ENCODE measurements around the gene VPS35L.
"Not testable (repeated sequence)": the region's sequence is repeated elsewhere in the genome, so short reads cannot be mapped to it uniquely, and the experiment has no call there.

VPS35L gene

DNA sequence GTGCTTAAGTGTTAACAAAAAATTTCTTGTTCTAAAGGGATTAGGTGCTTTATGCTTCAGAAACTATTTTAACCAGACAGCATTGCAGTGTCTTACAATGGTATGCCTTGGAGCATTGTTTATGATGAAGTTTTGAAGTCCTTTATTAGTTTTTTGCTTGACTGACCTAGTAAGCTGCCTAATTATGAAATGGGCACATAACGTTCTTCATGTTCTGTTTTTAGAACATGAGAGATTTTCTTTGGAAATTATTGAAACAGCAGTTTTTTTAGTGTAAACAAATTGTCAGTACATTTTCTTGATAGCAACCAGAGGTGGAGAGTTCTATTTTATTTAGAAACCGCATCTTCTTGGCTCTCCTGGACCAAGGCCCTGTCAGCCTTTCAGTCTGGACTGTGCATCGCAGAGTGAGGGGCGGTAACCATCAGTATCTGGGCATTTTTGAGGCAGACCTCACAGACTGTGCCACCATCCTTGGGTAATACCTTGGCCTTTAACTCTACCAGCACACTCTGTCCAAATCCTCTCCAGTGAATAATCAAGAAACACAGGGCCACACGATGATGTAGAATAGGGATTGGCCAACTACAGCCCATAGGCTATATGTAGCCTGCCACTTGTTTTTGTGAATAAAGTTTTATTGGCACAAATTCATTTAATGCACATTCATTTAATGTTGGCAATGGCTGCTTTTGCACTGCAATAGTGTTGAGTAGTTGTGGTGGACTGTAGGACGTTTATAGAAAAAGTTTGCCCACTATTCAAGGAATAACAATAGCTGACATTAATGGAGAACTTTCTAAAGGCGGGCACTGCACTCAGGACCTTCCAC is 81.1 kb downstream of the VPS35L start:
- in situ Hi-C loops (cut with MboI; ENCODE audit: low sequenced_read_pairs), result no loop called here

DNA sequence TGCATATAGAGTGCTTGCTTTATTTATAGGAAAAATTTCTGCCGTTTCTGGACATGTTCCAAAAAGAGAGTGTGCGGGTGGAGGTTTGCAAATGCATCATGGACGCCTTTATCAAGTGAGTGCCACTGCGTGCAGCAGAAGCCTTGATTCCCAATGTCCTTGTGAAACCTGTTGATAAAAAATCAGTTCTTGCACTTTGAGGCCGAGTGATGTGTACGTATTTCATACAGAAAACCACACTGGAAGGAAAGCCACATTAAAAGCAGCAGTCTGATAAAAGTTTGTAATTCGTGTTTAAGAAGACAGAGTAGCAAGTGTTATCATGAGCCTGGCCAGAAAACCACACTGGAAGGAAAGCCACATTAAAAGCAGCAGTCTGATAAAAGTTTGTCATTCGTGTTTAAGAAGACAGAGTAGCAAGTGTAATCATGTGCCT is 84.5 kb downstream of the VPS35L start:
- in situ Hi-C loops (cut with MboI; ENCODE audit: low sequenced_read_pairs), result no loop called here

DNA sequence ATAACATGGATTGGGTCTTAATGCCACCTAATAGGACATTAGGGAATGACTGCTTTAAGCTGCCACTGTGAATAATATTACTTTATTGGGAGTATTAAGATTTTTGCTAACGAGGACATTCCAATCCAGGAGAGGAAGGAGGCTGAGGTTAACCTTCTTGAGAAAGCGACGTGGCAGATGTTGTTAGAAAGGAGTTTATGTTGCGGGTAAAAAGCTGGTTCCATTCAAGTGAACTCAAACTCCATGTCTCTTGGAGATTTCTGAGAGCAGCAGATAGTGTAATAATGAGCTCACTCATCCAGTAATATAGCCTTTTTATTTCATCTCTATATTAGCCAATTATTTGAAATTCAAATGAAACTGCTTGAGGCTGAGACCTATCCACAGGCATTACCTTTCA is 87.0 kb downstream of the VPS35L start:
- in situ Hi-C loops (cut with MboI; ENCODE audit: low sequenced_read_pairs), result no loop called here

DNA sequence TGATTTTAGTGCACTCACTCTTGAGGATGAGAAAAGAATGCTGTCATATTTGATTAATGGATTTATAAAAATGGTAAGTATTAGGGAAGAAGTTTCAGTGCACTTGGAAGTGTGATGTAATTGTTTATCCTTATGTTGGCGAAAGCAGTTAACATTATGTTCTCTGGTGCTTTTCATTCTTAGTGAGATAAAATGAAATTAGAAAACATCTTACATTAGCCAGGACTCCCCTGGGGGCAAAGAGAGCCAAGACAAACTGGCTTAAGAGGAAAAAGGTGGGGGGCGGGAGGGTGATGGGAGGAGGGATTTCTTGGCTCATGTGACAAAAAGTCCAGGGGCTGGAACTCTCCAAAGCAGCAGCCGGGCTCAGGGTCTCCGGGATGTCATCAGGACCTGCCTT is 89.4 kb downstream of the VPS35L start:
- in situ Hi-C loops (cut with MboI; ENCODE audit: low sequenced_read_pairs), result no loop called here

DNA sequence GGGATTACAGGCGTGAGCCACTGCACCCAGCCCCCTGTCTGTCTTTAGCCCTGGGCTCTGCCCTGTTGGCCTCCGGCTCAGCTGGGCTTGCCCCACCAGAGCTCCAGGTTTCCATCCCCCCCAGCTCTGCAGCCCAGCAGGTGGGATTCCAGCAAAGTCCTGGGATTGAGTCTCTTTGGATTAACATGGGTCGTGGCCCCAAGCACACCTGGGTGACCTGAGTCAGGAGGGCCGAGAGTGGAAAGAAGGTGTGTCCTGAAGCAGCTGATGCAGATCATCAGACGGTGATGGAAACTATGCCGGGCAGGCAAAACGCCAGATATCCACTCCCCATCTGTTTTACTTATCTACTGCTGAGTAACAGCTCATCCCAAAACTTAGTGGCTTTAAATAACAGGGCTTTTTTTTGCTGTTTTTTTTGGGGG is 90.1 kb downstream of the VPS35L start:
- in situ Hi-C loops (cut with MboI; ENCODE audit: low sequenced_read_pairs), result no loop called here

DNA sequence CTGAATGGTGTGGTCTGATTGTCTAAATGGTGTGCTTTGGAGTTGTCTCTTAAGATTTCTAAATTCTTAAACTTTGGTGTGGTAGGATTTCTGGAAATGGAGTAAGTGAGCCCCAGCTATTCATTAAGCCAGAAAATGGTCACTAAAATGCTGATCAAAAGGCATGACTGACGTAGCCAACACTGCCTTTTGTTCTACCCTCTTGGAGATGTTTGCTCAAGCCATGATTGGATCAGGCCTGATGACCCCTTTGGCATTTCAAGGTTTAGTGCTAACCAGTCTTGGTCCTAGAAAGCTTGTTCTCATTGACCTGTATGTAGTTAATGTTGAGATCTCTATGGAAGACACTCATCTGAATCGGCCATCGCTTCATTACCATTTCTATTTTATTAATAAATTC is 94.5 kb downstream of the VPS35L start:
- in situ Hi-C loops (cut with MboI; ENCODE audit: low sequenced_read_pairs), result no loop called here

DNA sequence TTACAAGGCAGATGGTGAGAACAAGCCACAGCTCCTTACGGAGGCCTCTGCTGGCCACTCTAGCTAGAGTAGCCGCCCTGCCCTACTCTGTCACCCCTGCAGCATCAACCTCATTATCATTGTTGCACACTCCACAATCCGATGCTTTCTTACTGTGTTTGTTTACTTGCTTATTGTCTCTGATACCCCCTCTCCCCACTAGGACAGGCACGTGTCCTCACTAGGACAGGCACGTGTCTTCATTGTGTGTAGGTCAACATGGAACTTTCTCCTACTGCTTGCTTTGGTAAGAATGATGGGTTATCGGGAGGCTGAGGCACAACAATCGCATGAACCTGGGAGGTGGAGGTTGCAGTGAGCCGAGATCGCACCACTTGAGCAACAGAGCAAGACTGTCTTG is 98.6 kb downstream of the VPS35L start:
- in situ Hi-C loops (cut with MboI; ENCODE audit: low sequenced_read_pairs), result no loop called here

DNA sequence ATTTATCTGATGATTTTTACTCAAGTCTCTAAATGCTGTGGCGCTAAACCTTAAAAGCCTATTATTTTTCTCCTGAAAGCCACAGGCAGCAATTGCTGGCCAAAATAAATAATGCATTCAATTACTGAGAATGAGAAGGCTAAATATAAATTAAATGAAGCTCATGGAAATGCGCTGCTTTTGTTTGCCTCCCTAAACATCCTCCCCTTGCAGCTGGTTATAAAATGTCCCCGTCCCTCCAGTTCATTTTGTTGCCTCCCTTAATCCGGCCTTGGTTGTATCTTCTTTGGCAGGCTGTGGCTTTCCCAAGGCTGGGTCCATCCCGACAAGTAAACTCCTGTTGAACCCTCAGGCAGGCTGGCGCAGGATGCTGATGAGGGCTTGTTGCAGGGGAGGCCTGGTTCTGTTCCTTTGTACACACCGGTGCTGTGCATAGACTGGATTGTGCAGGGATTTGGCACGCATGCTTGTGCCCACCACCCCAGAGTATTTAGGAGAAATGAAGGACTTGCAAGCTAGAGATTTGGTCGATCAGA is 99.8 kb downstream of the VPS35L start:
- in situ Hi-C loops (cut with MboI; ENCODE audit: low sequenced_read_pairs), result no loop called here

DNA sequence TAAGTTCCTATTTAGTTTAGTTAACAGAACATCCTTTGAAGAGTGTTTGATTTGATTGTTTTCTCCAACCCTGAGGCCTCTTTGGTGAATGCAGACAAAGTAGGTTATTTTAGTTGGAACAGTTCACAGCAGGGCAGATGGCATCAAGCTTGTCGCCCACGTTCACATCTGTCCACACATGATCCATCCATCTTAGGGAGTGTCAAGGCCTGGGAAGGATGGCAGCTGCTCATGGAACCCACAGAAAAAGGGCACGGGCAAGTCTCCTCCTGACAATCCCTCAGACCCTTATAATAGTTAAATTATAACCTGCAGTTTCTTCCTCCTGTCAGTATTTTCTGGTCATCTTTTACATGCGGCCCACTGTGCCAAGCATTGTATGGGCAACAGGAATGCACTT is 102.3 kb downstream of the VPS35L start:
- in situ Hi-C loops (cut with MboI; ENCODE audit: low sequenced_read_pairs), result no loop called here

DNA sequence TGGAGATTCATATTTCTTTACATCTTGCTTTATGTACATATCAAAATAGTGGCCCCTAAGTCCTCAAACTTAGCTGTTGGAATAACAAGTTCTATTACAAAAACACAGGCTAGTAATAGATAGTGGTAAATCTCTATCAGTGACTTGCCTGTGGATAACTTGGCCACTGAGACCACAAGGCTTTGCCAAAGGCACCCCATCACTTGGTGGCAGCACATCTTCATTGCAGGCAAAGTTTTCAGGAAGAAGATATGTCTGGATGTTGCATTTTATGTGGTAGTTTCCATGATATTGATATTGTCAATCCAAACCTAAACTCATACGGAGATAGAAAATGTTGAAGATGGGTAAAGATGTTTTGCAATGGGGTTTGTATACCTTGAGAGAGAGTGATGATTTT is 104.1 kb downstream of the VPS35L start:
- in situ Hi-C loops (cut with MboI; ENCODE audit: low sequenced_read_pairs), result no loop called here

DNA sequence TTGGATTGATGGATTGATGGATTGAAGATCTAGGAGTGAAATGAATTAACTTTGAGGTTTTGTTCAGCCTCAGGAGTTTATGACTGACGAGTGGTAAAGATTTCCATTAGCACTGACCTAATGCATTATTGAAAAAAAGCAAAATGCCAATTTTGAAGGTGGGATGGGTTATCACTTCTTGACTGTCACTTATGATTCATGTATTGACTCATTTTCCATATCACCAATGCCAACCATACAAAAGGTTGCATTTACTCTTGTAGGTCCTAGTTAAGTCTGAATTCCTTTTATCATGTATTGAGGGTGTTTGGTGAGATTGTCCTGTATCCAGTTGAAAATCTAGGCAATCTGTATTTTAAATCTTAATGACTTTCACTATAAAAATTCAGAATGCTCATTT is 104.9 kb downstream of the VPS35L start:
- in situ Hi-C loops (cut with MboI; ENCODE audit: low sequenced_read_pairs), result no loop called here

DNA sequence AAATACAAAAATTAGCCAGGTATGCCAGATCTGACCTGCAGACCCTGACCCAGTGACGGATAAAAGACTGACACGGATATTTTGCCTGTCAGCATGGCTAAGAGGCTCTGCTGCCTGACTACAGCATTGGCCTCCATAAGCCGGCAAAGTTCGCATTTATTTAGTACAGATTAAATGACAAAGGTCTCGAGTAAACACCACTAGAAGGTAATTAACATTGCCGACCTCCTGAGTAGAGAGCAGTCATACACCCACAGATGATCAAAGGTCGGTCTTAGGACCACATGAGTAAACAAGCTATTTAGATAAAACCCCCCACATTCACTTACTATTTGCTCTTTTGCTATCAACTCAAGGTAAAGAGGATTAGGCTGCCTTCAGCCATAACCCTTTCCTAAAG is 106.8 kb downstream of the VPS35L start:
- in situ Hi-C loops (cut with MboI; ENCODE audit: low sequenced_read_pairs), result no loop called here

DNA sequence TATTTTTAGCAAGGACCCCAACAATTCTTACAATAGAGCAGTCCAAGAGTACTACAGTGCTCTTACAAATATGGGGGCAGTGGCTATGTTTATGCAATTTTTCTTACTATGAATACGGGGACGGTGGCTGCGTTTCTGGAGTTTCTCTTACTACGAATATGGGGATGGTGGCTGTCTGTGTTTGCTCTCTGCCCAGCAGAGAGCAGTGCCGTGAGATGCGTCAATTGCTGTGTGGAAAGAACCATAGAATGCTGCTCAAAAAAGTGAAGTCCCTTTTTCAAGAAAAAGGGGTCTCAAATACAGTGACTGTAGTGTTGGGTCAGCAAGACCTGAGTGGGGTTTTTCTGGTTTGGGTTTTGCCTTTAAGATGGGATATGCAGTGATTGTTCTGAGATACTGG is 108.7 kb downstream of the VPS35L start:
- in situ Hi-C loops (cut with MboI; ENCODE audit: low sequenced_read_pairs), result no loop called here

DNA sequence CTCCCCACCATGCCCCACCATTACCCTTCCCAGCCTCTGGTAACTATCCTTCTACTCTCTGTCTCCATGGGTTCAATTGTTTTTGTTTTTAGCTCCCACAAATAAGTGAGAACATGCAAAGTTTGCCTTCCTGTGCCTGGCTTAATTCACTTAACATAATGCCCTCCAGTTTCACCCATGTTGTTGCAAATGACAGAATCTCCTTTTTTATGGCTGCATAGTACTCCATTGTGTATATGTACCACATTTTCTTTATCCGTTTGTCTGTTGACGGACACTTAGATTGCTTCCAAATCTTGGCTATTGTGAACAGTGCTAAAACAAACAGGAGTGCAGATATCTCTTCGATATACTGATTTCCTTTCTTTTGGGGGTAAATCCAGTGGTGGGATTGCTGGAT is 109.8 kb downstream of the VPS35L start:
- in situ Hi-C loops (cut with MboI; ENCODE audit: low sequenced_read_pairs), result not testable (repeated sequence)

DNA sequence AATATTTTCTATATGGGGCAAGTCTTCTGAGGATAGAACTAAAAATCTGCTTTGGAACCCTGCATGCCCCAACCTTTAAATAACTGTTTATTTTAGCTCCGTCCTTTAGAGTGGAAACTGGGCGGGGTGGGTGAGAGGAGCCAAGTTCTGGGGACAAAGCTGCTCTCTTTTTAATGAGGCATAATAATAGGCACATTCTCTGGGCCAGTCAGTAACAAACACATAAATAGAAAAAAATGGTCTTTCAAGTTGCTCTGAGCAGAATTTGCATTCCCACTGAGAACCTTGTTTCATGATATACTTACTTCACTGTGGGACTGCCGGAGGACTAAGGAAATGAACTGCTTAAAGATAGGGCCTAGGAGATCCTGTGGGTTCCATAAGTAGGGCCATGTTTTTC is 111.0 kb downstream of the VPS35L start:
- in situ Hi-C loops (cut with MboI; ENCODE audit: low sequenced_read_pairs), result no loop called here

DNA sequence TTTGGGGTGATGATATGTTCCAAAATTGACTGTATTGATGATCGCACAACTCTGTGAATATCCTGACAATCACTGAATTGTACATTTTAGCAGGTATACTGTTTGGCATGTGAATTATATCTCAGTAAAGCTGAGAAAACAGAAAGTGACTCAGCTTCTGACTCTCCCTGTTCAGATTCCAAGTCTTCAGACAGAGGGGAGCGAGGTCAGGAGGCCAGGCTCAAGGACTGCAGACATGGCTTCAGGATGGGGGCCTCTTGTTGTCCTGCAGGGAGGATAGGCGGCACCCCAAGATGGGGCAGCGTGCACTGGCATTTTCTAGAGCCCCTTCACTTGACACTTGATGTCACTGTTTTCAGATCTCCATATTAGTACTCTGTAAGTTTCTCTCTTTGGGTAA is 116.9 kb downstream of the VPS35L start:
- in situ Hi-C loops (cut with MboI; ENCODE audit: low sequenced_read_pairs), result no loop called here

DNA sequence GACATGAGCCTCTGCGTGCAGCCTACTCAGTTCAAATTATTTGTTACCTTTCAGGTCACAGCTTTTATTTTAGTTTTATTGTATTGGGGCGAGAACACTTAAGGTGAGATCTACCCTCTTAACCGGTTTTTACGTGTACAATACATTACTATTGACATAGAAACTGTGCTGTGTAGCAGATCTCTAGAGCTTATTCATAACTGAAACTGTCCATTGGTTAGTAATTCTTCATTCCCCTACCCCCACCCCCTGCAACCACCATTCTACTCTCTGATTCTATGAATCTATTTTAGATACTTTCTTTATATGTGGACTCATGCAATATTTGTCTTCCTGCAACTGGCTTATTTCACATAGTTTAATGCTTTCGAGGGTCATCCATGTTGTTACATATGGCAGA is 119.0 kb downstream of the VPS35L start:
- in situ Hi-C loops (cut with MboI; ENCODE audit: low sequenced_read_pairs), result no loop called here

DNA sequence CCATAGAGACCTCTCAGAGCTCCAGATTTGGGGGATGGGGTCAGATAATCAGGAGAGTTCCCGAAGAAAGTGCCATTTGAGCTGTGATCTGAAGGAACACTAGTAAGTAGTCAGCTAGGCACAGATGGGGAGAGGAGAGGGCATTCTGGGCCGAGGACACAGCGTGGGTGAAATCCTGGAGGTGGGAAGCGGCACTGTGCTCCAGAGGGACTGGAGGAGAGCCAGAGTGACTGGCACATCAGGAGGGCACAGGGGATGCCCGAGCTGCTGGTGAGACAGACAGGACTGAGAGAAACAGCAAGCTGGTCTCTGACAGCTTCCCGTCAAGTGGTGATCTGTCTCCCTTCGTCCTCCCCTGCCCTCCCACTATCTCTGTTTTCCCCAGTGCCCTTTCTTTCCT is 121.9 kb downstream of the VPS35L start:
- in situ Hi-C loops (cut with MboI; ENCODE audit: low sequenced_read_pairs), result no loop called here

DNA sequence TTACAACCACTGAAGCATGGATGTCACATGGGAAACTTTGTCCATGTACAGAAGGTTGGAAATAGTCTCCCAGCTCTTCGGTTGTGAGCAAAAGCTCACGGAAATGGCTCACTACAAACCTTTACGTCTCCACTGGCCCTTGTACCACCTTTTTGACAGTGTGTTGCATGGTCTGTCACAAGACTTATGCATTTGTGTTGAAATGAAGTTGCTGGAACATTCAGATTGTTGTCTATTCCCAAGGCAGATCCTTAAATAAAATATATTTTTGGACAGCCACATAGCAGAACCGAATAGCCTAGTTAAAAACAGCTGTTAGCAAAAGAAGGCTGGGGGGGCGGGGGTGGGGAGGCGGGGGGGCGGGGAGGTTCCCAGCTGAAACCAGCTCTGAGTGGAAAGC is 123.3 kb downstream of the VPS35L start:
- in situ Hi-C loops (cut with MboI; ENCODE audit: low sequenced_read_pairs), result no loop called here

DNA sequence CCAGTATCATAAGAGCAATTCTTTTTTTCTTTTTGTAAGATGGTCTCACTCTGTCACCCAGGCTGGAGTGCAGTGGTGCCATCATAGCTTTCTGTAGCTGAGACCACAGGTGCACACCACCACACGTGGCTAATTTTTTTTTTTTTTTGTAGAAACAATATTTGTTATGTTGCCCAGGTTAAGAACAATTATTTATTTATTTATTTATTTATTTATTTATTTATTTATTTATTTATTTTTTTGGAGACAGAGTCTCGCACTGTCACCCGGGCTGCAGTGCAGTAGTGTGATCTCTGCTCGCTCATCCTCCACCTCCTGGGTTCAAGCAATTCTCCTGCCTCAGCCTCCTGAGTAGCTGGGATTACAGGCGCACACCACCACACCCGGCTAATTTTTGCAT is 123.8 kb downstream of the VPS35L start:
- in situ Hi-C loops (cut with MboI; ENCODE audit: low sequenced_read_pairs), result not testable (repeated sequence)

DNA sequence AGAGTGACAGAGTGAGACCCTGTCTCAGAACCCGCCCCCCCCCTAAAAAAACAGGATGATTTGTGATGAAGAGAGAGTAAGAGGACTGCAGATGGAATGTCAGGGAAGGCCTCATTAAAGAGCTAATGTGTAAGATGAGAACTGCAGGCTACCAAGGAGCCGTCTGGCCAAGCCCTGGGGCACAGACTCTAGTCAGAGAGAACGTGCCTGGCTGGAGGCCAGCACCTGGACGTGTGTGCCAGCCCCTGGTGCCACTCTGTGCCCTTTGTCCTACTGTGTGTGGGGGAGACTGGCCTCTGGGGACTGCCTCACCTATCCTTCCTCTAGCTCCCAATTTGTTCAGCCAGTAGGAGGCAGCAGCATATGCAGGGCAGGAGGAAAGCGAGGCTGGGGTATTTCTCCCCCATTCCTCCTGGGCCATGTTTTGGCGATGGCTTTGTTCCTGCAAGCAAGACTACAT is 125.4 kb downstream of the VPS35L start:
- in situ Hi-C loops (cut with MboI; ENCODE audit: low sequenced_read_pairs), result no loop called here

DNA sequence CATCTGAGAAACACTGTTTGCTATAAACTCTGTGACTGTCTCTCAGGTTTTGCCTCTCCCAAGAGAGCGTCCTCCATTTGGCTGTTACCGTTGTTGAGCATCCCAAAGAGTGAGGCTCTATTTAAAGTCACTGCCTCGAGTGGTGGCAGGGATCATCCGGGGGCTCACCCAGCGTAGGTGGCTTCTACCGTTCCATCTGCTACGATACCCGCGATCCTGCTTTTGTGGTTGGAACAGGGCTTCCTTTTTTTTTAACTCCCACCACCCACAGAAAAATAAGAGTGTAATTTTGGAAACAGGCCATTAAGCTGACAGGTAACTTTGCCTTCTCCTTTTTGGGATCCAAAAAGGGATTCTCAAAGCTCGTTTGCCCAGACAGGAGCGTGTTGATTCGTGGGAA is 126.1 kb downstream of the VPS35L start:
- in situ Hi-C loops (cut with MboI; ENCODE audit: low sequenced_read_pairs), result no loop called here
